HG03558 (cell line): ENCODE data around the gene LRRC8D.
A peak's percentile ranks its signal among the peaks of the same experiment; 100 is the strongest.

Experiments
- ATAC-seq: cut with Tn5 transposase; IDR thresholded peaks from one replicate; pipeline ENCODE4 v1.9.1; 2021; ENCODE audit warnings: moderate number of reproducible peaks; ENCODE audit not compliant: unreplicated experiment; ENCODE audit errors: extremely low read depth

The LRRC8D gene

GRCh38 chr1:89931964-89932363, 111.1 kb downstream of the LRRC8D start:
- ATAC-seq = no peak

- ATAC-seq = no peak
These were observed 111.9 kb downstream of the LRRC8D start for GRCh38 chr1:89932598-89933364.

- no peak for ATAC-seq
These were observed 113.6 kb downstream of the LRRC8D start for GRCh38 chr1:89934461-89934860.

GRCh38 chr1:89935235-89935634, 114.4 kb downstream of the LRRC8D start:
- ATAC-seq = no peak

- no peak for ATAC-seq
These were observed 115.9 kb downstream of the LRRC8D start for GRCh38 chr1:89936694-89937093.

GRCh38 chr1:89938171-89939055, 117.6 kb downstream of the LRRC8D start:
- no peak for ATAC-seq

- no peak for ATAC-seq
These were observed 118.3 kb downstream of the LRRC8D start for GRCh38 chr1:89939059-89939570.

- ATAC-seq = no peak
These were observed 119.0 kb downstream of the LRRC8D start for GRCh38 chr1:89939693-89940438.

- ATAC-seq = no peak
These were observed 120.4 kb downstream of the LRRC8D start for GRCh38 chr1:89941110-89941766.

GRCh38 chr1:89942014-89942413, 121.2 kb downstream of the LRRC8D start:
- ATAC-seq = no peak

GRCh38 chr1:89942825-89943658, 122.2 kb downstream of the LRRC8D start:
- no peak for ATAC-seq

- ATAC-seq = no peak
These were observed 123.3 kb downstream of the LRRC8D start for GRCh38 chr1:89943846-89944781.

- peak; percentile 88 for ATAC-seq
These were observed 125.1 kb downstream of the LRRC8D start for GRCh38 chr1:89945852-89946476.

GRCh38 chr1:89946532-89946931, 125.7 kb downstream of the LRRC8D start:
- no peak for ATAC-seq

- ATAC-seq = no peak
These were observed 128.0 kb downstream of the LRRC8D start for GRCh38 chr1:89948722-89949345.

GRCh38 chr1:89949991-89950624, 129.3 kb downstream of the LRRC8D start:
- ATAC-seq = no peak

- ATAC-seq = no peak
These were observed 129.9 kb downstream of the LRRC8D start for GRCh38 chr1:89950703-89951102.
